Ramos (cell line): ENCODE measurements around the gene TNS1.

Source experiments
- in situ Hi-C: fragments of 300-500 bp; cut with MboI; formaldehyde crosslinking; loops from one replicate; pipeline ENCODE4 v1.14.3; 2022; ENCODE audit warnings: low sequenced_read_pairs; ENCODE audit not compliant: unreplicated experiment

TNS1 gene

GRCh38 chr2:218002143-218002844 lies 501 bp downstream of the TNS1 start:
- in situ Hi-C loops, result no loop called here

GRCh38 chr2:218001629-218002028 lies 1.2 kb downstream of the TNS1 start:
- in situ Hi-C loops, result no loop called here

- in situ Hi-C loops, result no loop called here
Observed at GRCh38 chr2:218000136-218000535, 2.7 kb downstream of the TNS1 start.

GRCh38 chr2:217999595-217999959 lies 3.2 kb downstream of the TNS1 start:
- in situ Hi-C loops, result no loop called here

- in situ Hi-C loops, result no loop called here
Observed at GRCh38 chr2:217998926-217999594, 3.7 kb downstream of the TNS1 start.

GRCh38 chr2:217997510-217997909 lies 5.3 kb downstream of the TNS1 start:
- in situ Hi-C loops, result no loop called here

GRCh38 chr2:217996361-217996760 lies 6.4 kb downstream of the TNS1 start:
- in situ Hi-C loops, result no loop called here

GRCh38 chr2:217995731-217996231 lies 7.0 kb downstream of the TNS1 start:
- in situ Hi-C loops, result no loop called here

- in situ Hi-C loops, result no loop called here
Observed at GRCh38 chr2:217994776-217995274, 8.0 kb downstream of the TNS1 start.

- in situ Hi-C loops, result no loop called here
Observed at GRCh38 chr2:217993817-217994463, 8.9 kb downstream of the TNS1 start.

GRCh38 chr2:217993138-217993537 lies 9.7 kb downstream of the TNS1 start:
- in situ Hi-C loops, result no loop called here

GRCh38 chr2:217992061-217992460 lies 10.7 kb downstream of the TNS1 start:
- in situ Hi-C loops, result no loop called here

GRCh38 chr2:217990791-217991465 lies 11.9 kb downstream of the TNS1 start:
- in situ Hi-C loops, result no loop called here

- in situ Hi-C loops, result no loop called here
Observed at GRCh38 chr2:217990389-217990788, 12.4 kb downstream of the TNS1 start.

- in situ Hi-C loops, result loop anchor here (10.0 kb wide), 1 partner anchor 195 kb away; no protein-coding TSS in a partner anchor
Observed at GRCh38 chr2:217989221-217989948, 13.4 kb downstream of the TNS1 start.

- in situ Hi-C loops, result loop anchor here (10.0 kb wide), 1 partner anchor 194 kb away; no protein-coding TSS in a partner anchor
Observed at GRCh38 chr2:217988840-217989204, 14.0 kb downstream of the TNS1 start.

- in situ Hi-C loops, result loop anchor here (10.0 kb wide), 1 partner anchor 193 kb away; no protein-coding TSS in a partner anchor
Observed at GRCh38 chr2:217988014-217988839, 14.6 kb downstream of the TNS1 start.

GRCh38 chr2:217987391-217987790 lies 15.4 kb downstream of the TNS1 start:
- in situ Hi-C loops, result loop anchor here (10.0 kb wide), 1 partner anchor 193 kb away; no protein-coding TSS in a partner anchor
